Fibroblast of lung (primary cell): Measurements from ENCODE around the gene CAMKMT. TPM values are rescaled to one million over a fixed set of nuclear protein-coding genes. Genes with fewer than 3 reads are reported as not detected.

ENCODE experiments used
- DNase-seq, 2 donors: peaks; one replicate each; pipeline versions ENCODE4 v3.0.0 to v3.0.0-alpha.2; 2010; ENCODE audit warnings: low read depth in 2 of 2
- H2AFZ ChIP-seq: 2 replicates; pipeline ENCODE4 v1.5.1; 2012; ENCODE audit warnings: low read length, control low read depth, inconsistent platforms
- H3K27ac ChIP-seq: 2 replicates; pipeline ENCODE4 v1.5.1; 2011; ENCODE audit warnings: low read length, control low read depth; ENCODE audit not compliant: insufficient read depth
- H3K27me3 ChIP-seq: 2 replicates; pipeline ENCODE4 v1.5.1; 2011; ENCODE audit warnings: mild to moderate bottlenecking, low read length; ENCODE audit not compliant: control insufficient read depth, insufficient read depth
- H3K36me3 ChIP-seq: 2 replicates; pipeline ENCODE4 v1.5.1; 2011; ENCODE audit warnings: low read length; ENCODE audit not compliant: control insufficient read depth, insufficient read depth
- H3K4me1 ChIP-seq: 2 replicates; pipeline ENCODE4 v1.5.1; 2011; ENCODE audit warnings: low read length; ENCODE audit not compliant: control insufficient read depth, insufficient read depth; ENCODE audit errors: extremely low read depth
- H3K4me2 ChIP-seq: 2 replicates; pipeline ENCODE4 v1.5.1; 2011; ENCODE audit warnings: low read length, control low read depth; ENCODE audit not compliant: insufficient read depth; ENCODE audit errors: extremely low read depth
- H3K4me3 ChIP-seq, 4 experiments: fragments of 200-600 bp in 1 of 4; sonication (generic) in 1 of 4; replicated peaks in 1 of 4; 2 replicates each; pipeline ENCODE4 v1.5.1; 2011 to 2016; ENCODE audit warnings: low read length in 4 of 4, low read depth in 3 of 4, mild to moderate bottlenecking in 3 of 4, control low read depth in 2 of 4, inconsistent platforms in 1 of 4, mixed read lengths in 1 of 4; ENCODE audit not compliant: insufficient read depth in 1 of 4; ENCODE audit errors: control extremely low read depth in 1 of 4
- H3K79me2 ChIP-seq: 2 replicates; pipeline ENCODE4 v1.5.1; 2012; ENCODE audit warnings: mild to moderate bottlenecking, low read length, inconsistent platforms; ENCODE audit not compliant: control insufficient read depth, insufficient read depth
- H3K9ac ChIP-seq: 2 replicates; pipeline ENCODE4 v1.5.1; 2011; ENCODE audit warnings: mild to moderate bottlenecking, low read length, control low read depth; ENCODE audit not compliant: insufficient read depth
- H3K9me3 ChIP-seq: 2 replicates; pipeline ENCODE4 v1.5.1; 2012; ENCODE audit warnings: low read depth, low read length; ENCODE audit not compliant: control insufficient read depth, insufficient read depth
- H4K20me1 ChIP-seq: 2 replicates; pipeline ENCODE4 v1.5.1; 2011; ENCODE audit warnings: low read length; ENCODE audit not compliant: control insufficient read depth, insufficient read depth; ENCODE audit errors: extremely low read depth
- CTCF ChIP-seq, 2 donors: IDR thresholded peaks in 1 of 2; conservative IDR thresholded peaks in 1 of 2; 1 replicate in 1 of 2; 2 replicates in 1 of 2; pipeline ENCODE4 v1.5.1; 2011 to 2012; ENCODE audit warnings: low read length in 2 of 2, control low read depth in 1 of 2, inconsistent platforms in 1 of 2, low read depth in 1 of 2, mild to moderate bottlenecking in 1 of 2
- EZH2 ChIP-seq: IDR thresholded peaks from 2 replicates; pipeline ENCODE4 v1.5.1; 2012; ENCODE audit warnings: low read length, control low read depth, mild to moderate bottlenecking; ENCODE audit errors: missing control alignments
- polyA plus RNA-seq, 2 donors: library from polyadenylated mRNA; depleted of rRNA in 1 of 2; stranded (reverse) in 1 of 2; unstranded in 1 of 2; fragments of >200 nt; gene quantifications; 2 replicates each; pipeline ENCODE4 v1.2.1, GENCODE V29; 2011 to 2012; ENCODE audit warnings: missing spikeins in 1 of 2
- total RNA-seq: library from RNA; depleted of rRNA; stranded (reverse); fragments of >200 nt; gene quantifications from 2 replicates; pipeline ENCODE4 v1.2.1, GENCODE V29; 2014

The CAMKMT gene
- total and polyA plus RNA-seq, 2 donors (not counting 1 experiment from before 2014, with no cell fraction given): 7.9 to 11.6 TPM

- H3K79me2 ChIP-seq: no peaks in the 10 kb centered on the region
- no peaks in the 10 kb centered on the region for H4K20me1 ChIP-seq
- H3K4me1 ChIP-seq: no peaks in the 10 kb centered on the region
- H3K36me3 ChIP-seq: no peaks in the 10 kb centered on the region
- TF ChIP-seq EZH2: no peak
- TF ChIP-seq CTCF (conservative IDR thresholded peaks at IDR 0.05 in 1 of 2, IDR thresholded peaks at IDR 0.05 in 1 of 2; ENCODE audit: low read depth in 1 of 2, low read length in 2 of 2): no peak
- no peak overlapping the region for H3K4me3 ChIP-seq
- no peak overlapping the region for H3K27ac ChIP-seq
- no peaks in the 10 kb centered on the region for H3K9me3 ChIP-seq
- DNase-seq: no peak
- H3K27me3 ChIP-seq: peaks cover 7% of the 10 kb centered on the region
- H2AFZ ChIP-seq: no peak overlapping the region
- no peak overlapping the region for H3K4me2 ChIP-seq
- no peak overlapping the region for H3K9ac ChIP-seq
Measured at GRCh38 chr2:44766777-44767176, 405.0 kb downstream of the CAMKMT start.

- Histone ChIP-seq H4K20me1 (no peaks in the 10 kb centered on the region), H3K4me2 (no peak overlapping the region), H3K4me1 (no peaks in the 10 kb centered on the region), H3K36me3 (no peaks in the 10 kb centered on the region), H3K27me3 (peaks cover 7% of the 10 kb centered on the region), H3K4me3 (no peak overlapping the region), H2AFZ (no peak overlapping the region), H3K79me2 (no peaks in the 10 kb centered on the region), H3K9ac (no peak overlapping the region), H3K27ac (no peak overlapping the region), H3K9me3 (no peaks in the 10 kb centered on the region)
- DNase-seq: no peak
- no peak for TF ChIP-seq EZH2
- TF ChIP-seq CTCF (conservative IDR thresholded peaks at IDR 0.05 in 1 of 2, IDR thresholded peaks at IDR 0.05 in 1 of 2; ENCODE audit: low read depth in 1 of 2, low read length in 2 of 2): no peak
Measured at GRCh38 chr2:44767691-44768090, 405.9 kb downstream of the CAMKMT start.

- Histone ChIP-seq H3K9ac (no peak overlapping the region), H2AFZ (no peak overlapping the region), H3K4me3 (no peak overlapping the region), H4K20me1 (no peaks in the 10 kb centered on the region), H3K27me3 (peaks cover 7% of the 10 kb centered on the region), H3K27ac (no peak overlapping the region), H3K79me2 (no peaks in the 10 kb centered on the region), H3K36me3 (no peaks in the 10 kb centered on the region), H3K9me3 (no peaks in the 10 kb centered on the region), H3K4me2 (no peak overlapping the region), H3K4me1 (no peaks in the 10 kb centered on the region)
- TF ChIP-seq EZH2: peak; percentile 65
- TF ChIP-seq CTCF (conservative IDR thresholded peaks at IDR 0.05 in 1 of 2, IDR thresholded peaks at IDR 0.05 in 1 of 2; ENCODE audit: low read depth in 1 of 2, low read length in 2 of 2): no peak
- no peak for DNase-seq
Measured at GRCh38 chr2:44768438-44769236, 406.9 kb downstream of the CAMKMT start.
